PC-3 (cell line): ENCODE results near the gene GP9. TPM values are rescaled to one million over a fixed set of nuclear protein-coding genes. Genes with fewer than 3 reads are reported as not detected.

Experiments
- ATAC-seq: fragments of 200-7000 bp; cut with Tn5 transposase; 2 replicates; pipeline ENCODE4 v1.9.1; 2020; ENCODE audit warnings: mild to moderate bottlenecking, moderate library complexity
- BruUV-seq: library from RNA; stranded (reverse); fragments of 400-500 nt; replicated peaks from 2 replicates; lab custom pipeline; 2021; lab: Mats Ljungman, UMichigan
- CTCF ChIA-PET: fragments of 300-600 bp; sonication (Branson Sonifier 250); formaldehyde crosslinking; loops from one replicate; lab custom pipeline; 2022; ENCODE audit warnings: antibody characterized with exemption; lab: Charles Lee
- POLR2A ChIA-PET: fragments of 300-600 bp; sonication (Branson Sonifier 250); formaldehyde crosslinking; loops from one replicate; lab custom pipeline; 2022; ENCODE audit warnings: antibody characterized with exemption; ENCODE audit not compliant: unreplicated experiment; lab: Charles Lee
- DNase-seq: peaks from one replicate; pipeline ENCODE4 v3.0.0-alpha.2; 2015
- H2AFZ ChIP-seq: fragments of 300-600 bp; sonication (generic); 2 replicates; pipeline ENCODE4 v1.6.0; 2016; ENCODE audit warnings: antibody characterized with exemption, low read length
- H3F3A ChIP-seq: fragments of 300-600 bp; sonication (generic); one replicate; pipeline ENCODE4 v1.6.0; 2017; ENCODE audit warnings: antibody characterized with exemption, low read length, control low read depth, mild to moderate bottlenecking; ENCODE audit not compliant: unreplicated experiment
- H3K27ac ChIP-seq: fragments of 300-600 bp; sonication (generic); 2 replicates; pipeline ENCODE4 v1.5.1; 2016; ENCODE audit warnings: mild to moderate bottlenecking, low read length
- H3K27me3 ChIP-seq: fragments of 300-600 bp; sonication (generic); 2 replicates; pipeline ENCODE4 v1.6.1; 2016; ENCODE audit warnings: low read length, mixed read lengths
- H3K36me3 ChIP-seq: fragments of 300-600 bp; sonication (generic); 2 replicates; pipeline ENCODE4 v1.6.1; 2016; ENCODE audit warnings: low read depth, mixed run types, low read length, mixed read lengths
- H3K4me1 ChIP-seq: fragments of 300-600 bp; sonication (generic); 2 replicates; pipeline ENCODE4 v1.5.1; 2016; ENCODE audit warnings: low read length; ENCODE audit not compliant: insufficient read depth
- H3K4me2 ChIP-seq: fragments of 300-600 bp; sonication (generic); 2 replicates; pipeline ENCODE4 v1.6.0; 2016; ENCODE audit warnings: low read length
- H3K4me3 ChIP-seq: fragments of 300-600 bp; sonication (generic); 2 replicates; pipeline ENCODE4 v1.5.1; 2016; ENCODE audit warnings: mild to moderate bottlenecking, low read length, mixed read lengths
- H3K79me2 ChIP-seq: fragments of 300-600 bp; sonication (generic); 2 replicates; pipeline ENCODE4 v1.6.1; 2017; ENCODE audit warnings: low read length, mixed read lengths
- H3K9ac ChIP-seq: fragments of 300-600 bp; sonication (generic); 2 replicates; pipeline ENCODE4 v1.6.0; 2016; ENCODE audit warnings: mild to moderate bottlenecking, low read length
- H3K9me2 ChIP-seq: fragments of 300-600 bp; sonication (generic); replicated peaks from 2 replicates; pipeline ENCODE4 v1.6.1; 2016; ENCODE audit warnings: mixed run types, low read length, mixed read lengths
- H3K9me3 ChIP-seq: fragments of 300-600 bp; sonication (generic); 2 replicates; pipeline ENCODE4 v1.6.1; 2016; ENCODE audit warnings: low read length, mixed read lengths
- H4K20me1 ChIP-seq: fragments of 300-600 bp; sonication (generic); 2 replicates; pipeline ENCODE4 v1.6.1; 2016; ENCODE audit warnings: low read length, mixed read lengths
- EZH2 ChIP-seq: fragments of 300-600 bp; sonication (generic); IDR thresholded peaks from one replicate; pipeline ENCODE4 v1.6.1; 2017; ENCODE audit warnings: antibody characterized with exemption, mild to moderate bottlenecking, low read length; ENCODE audit not compliant: unreplicated experiment
- EZH2phosphoT487 ChIP-seq: fragments of 300-600 bp; sonication (generic); IDR thresholded peaks from 2 replicates; pipeline ENCODE4 v1.6.1; 2018; ENCODE audit warnings: mild to moderate bottlenecking, antibody characterized with exemption, low read length, borderline replicate concordance
- intact Hi-C: fragments of 100-400 bp; cut with micrococcal nuclease; formaldehyde crosslinking; loops from 2 replicates; pipeline ENCODE4 v1.9.0; 2023
- total RNA-seq: library from RNA; depleted of rRNA; stranded (reverse); fragments of >200 nt; gene quantifications from 2 replicates; pipeline ENCODE4 v1.2.3, GENCODE V29; 2014
- TF ChIP-seq, protein P1 (sequence below): fragments of 300-600 bp; sonication (generic); conservative IDR thresholded peaks from 2 replicates; pipeline ENCODE4 v1.5.1; 2017; ENCODE audit warnings: antibody characterized with exemption, low read depth, mild to moderate bottlenecking, low read length

The GP9 gene
- total RNA-seq, 1 experiment from 2014 or later: not detected

DNA sequence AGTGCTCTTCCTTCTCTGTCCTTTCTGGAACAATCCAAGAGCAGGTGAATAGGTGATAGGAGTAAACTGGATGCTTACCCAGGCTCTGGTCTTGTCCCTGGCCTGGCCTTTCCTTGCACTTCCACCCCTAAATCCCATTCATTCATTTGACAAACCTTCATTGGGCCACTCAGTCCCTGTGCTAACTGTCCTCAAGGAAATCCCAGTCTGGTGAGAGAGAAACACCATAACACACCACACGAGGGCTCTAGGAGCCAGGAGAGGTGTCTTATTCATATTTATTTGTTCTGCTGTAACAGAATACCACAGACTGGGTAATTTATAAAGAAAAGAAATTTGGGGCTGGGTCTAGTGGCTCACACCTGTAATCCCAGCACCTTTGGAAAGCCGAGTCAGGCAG lies 36.7 kb upstream of the GP9 start:
- no peaks in the 10 kb centered on the region for H3K36me3 ChIP-seq
- no peaks in the 10 kb centered on the region for H3F3A ChIP-seq
- no peak overlapping the region for H3K9ac ChIP-seq
- no peaks in the 10 kb centered on the region for H3K9me3 ChIP-seq
- H4K20me1 ChIP-seq: no peaks in the 10 kb centered on the region
- no peak overlapping the region for H3K4me2 ChIP-seq
- ChIA-PET CTCF (no interaction called here), POLR2A (no interaction called here)
- H3K79me2 ChIP-seq: no peaks in the 10 kb centered on the region
- H3K27me3 ChIP-seq: no peaks in the 10 kb centered on the region
- DNase-seq (peak; percentile 53), ATAC-seq (peak; percentile 65)
- TF ChIP-seq EZH2phosphoT487: no peak
- TF ChIP-seq, protein P1, sequence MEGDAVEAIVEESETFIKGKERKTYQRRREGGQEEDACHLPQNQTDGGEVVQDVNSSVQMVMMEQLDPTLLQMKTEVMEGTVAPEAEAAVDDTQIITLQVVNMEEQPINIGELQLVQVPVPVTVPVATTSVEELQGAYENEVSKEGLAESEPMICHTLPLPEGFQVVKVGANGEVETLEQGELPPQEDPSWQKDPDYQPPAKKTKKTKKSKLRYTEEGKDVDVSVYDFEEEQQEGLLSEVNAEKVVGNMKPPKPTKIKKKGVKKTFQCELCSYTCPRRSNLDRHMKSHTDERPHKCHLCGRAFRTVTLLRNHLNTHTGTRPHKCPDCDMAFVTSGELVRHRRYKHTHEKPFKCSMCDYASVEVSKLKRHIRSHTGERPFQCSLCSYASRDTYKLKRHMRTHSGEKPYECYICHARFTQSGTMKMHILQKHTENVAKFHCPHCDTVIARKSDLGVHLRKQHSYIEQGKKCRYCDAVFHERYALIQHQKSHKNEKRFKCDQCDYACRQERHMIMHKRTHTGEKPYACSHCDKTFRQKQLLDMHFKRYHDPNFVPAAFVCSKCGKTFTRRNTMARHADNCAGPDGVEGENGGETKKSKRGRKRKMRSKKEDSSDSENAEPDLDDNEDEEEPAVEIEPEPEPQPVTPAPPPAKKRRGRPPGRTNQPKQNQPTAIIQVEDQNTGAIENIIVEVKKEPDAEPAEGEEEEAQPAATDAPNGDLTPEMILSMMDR: peak; percentile 52
- no peak overlapping the region for H3K27ac ChIP-seq
- peaks cover 5% of the 10 kb centered on the region; the same call in 1 of the 2 replicates for H3K4me1 ChIP-seq
- BruUV-seq: no TSS peak
- no peak overlapping the region for H3K4me3 ChIP-seq
- no peaks in the 10 kb centered on the region for H3K9me2 ChIP-seq
- no peak overlapping the region for H2AFZ ChIP-seq
- intact Hi-C loops: loop anchor here (5.0 kb wide), 1 partner anchor 52 kb away; no protein-coding TSS in a partner anchor

GRCh38 chr3:129025108-129025507 lies 35.5 kb upstream of the GP9 start:
- Histone ChIP-seq H4K20me1 (no peaks in the 10 kb centered on the region), H2AFZ (no peak overlapping the region), H3K9me3 (no peaks in the 10 kb centered on the region), H3K36me3 (no peaks in the 10 kb centered on the region), H3K79me2 (no peaks in the 10 kb centered on the region), H3F3A (no peaks in the 10 kb centered on the region), H3K27me3 (no peaks in the 10 kb centered on the region), H3K9ac (no peak overlapping the region), H3K27ac (no peak overlapping the region), H3K4me3 (no peak overlapping the region), H3K9me2 (no peaks in the 10 kb centered on the region), H3K4me2 (no peak overlapping the region), H3K4me1 (peaks cover 5% of the 10 kb centered on the region; the same call in 1 of the 2 replicates)
- ChIA-PET POLR2A (no interaction called here), CTCF (no interaction called here)
- DNase-seq: no peak
- no peak for ATAC-seq
- no TSS peak for BruUV-seq
- TF ChIP-seq EZH2 (no peak), EZH2phosphoT487 (no peak)
- TF ChIP-seq, protein P1: no peak
- intact Hi-C loops: no loop called here

DNA sequence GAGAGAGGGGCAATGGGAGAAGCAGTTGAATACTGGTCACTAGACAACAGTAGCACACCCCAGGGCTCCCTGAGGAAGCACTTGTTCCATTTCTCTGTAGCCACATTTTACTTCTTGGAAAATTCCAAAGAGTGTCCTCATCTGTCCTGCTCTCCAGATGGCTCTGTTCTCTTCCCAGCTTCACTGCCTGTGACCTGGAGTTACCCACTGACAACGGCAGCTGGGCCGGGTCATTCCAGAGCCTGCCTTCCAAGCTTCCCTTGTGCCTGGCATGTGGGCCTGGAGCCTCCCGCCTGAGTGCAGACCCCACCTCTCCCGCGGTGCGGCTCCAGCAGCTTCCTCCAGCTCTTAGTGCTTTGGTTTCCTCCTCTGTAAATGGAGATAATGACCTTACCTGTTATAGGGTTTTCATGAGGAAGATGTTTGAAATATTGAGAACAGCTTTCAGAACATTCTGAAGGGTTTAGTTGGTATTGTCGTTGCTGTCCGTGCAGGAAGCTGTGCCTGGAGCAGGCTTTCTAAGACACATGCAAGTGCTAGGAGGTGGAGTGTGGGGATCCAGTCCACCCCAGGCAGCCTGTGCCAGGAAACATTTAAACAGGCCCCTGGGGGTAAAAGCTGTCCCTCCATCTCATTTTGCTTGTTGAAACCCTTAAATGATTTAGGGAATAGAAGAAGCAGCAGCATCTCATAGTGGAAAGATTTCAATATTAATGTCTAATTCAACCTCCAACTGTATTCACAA lies 34.7 kb upstream of the GP9 start:
- Histone ChIP-seq H2AFZ (no peak overlapping the region), H3F3A (no peaks in the 10 kb centered on the region), H3K4me3 (no peak overlapping the region), H4K20me1 (no peaks in the 10 kb centered on the region), H3K4me1 (peaks cover 5% of the 10 kb centered on the region; the same call in 1 of the 2 replicates), H3K4me2 (no peak overlapping the region), H3K27ac (no peak overlapping the region), H3K36me3 (no peaks in the 10 kb centered on the region), H3K9me3 (no peaks in the 10 kb centered on the region), H3K9ac (no peak overlapping the region), H3K9me2 (no peaks in the 10 kb centered on the region), H3K79me2 (no peaks in the 10 kb centered on the region), H3K27me3 (no peaks in the 10 kb centered on the region)
- BruUV-seq: no TSS peak
- DNase-seq: no peak
- CTCF ChIA-PET: no interaction called here
- intact Hi-C loops: no loop called here
- TF ChIP-seq EZH2 (no peak), EZH2phosphoT487 (no peak)
- TF ChIP-seq, protein P1: no peak
- no peak for ATAC-seq
- POLR2A ChIA-PET: no interaction called here
